ENCODE results near the gene GJA1. TPM values are rescaled to one million over a fixed set of nuclear protein-coding genes. Genes with fewer than 3 reads are reported as not detected.

GJA1 gene
- total RNA-seq, 1 experiment from 2014 or later: 15.2 TPM

- no peaks in the 10 kb centered on the region for H3K4me1 ChIP-seq (ENCODE audit: insufficient read depth, low read length)
- H3K9ac ChIP-seq (ENCODE audit: low read length): no peak overlapping the region
- no peak overlapping the region for H2AFZ ChIP-seq (ENCODE audit: low read length)
- H3F3A ChIP-seq (ENCODE audit: low read length, unreplicated experiment): no peaks in the 10 kb centered on the region
- H3K4me3 ChIP-seq (ENCODE audit: low read length): no peak overlapping the region
- no peaks in the 10 kb centered on the region for H3K27me3 ChIP-seq (ENCODE audit: low read length)
- DNase-seq: no peak
- ChIA-PET CTCF (no interaction called here), POLR2A (ENCODE audit: unreplicated experiment) (no interaction called here)
- BruUV-seq (replicated peaks): no TSS peak
- no peak for ATAC-seq
- TF ChIP-seq CTCF (conservative IDR thresholded peaks at IDR 0.05; ENCODE audit: low read depth, low read length) (no peak), EZH2 (IDR thresholded peaks at IDR 0.05; ENCODE audit: low read length, unreplicated experiment) (no peak), EZH2phosphoT487 (IDR thresholded peaks at IDR 0.05; ENCODE audit: borderline replicate concordance, low read length) (no peak)
- H3K36me3 ChIP-seq (ENCODE audit: low read depth, low read length): no peaks in the 10 kb centered on the region
- H3K27ac ChIP-seq (ENCODE audit: low read length): no peak overlapping the region
- H3K4me2 ChIP-seq (ENCODE audit: low read length): no peak overlapping the region
- H3K79me2 ChIP-seq (ENCODE audit: low read length): no peaks in the 10 kb centered on the region
- intact Hi-C loops (cut with micrococcal nuclease): no loop called here
- H4K20me1 ChIP-seq (ENCODE audit: low read length): no peaks in the 10 kb centered on the region
- no peaks in the 10 kb centered on the region for H3K9me2 ChIP-seq (replicated peaks; ENCODE audit: low read length)
- no peaks in the 10 kb centered on the region for H3K9me3 ChIP-seq (ENCODE audit: low read length)
Measured at GRCh38 chr6:121398127-121398526, 37.3 kb upstream of the GJA1 start.

- no peaks in the 10 kb centered on the region for H3K9me2 ChIP-seq (replicated peaks; ENCODE audit: low read length)
- ATAC-seq (no peak), DNase-seq (no peak)
- CTCF ChIA-PET: interaction anchor here (1.0 kb wide), 1 partner anchor 81 kb away, joined by 3 read pairs; no protein-coding TSS in a partner anchor
- H3K9me3 ChIP-seq (ENCODE audit: low read length): no peaks in the 10 kb centered on the region
- no peaks in the 10 kb centered on the region for H3F3A ChIP-seq (ENCODE audit: low read length, unreplicated experiment)
- intact Hi-C loops (cut with micrococcal nuclease): loop anchor here (1.0 to 2.0 kb wide), 2 partner anchors 81 to 345 kb away; no protein-coding TSS in a partner anchor
- no peak overlapping the region for H2AFZ ChIP-seq (ENCODE audit: low read length)
- no peak overlapping the region for H3K4me2 ChIP-seq (ENCODE audit: low read length)
- no TSS peak for BruUV-seq (replicated peaks)
- no peak overlapping the region for H3K27ac ChIP-seq (ENCODE audit: low read length)
- POLR2A ChIA-PET (ENCODE audit: unreplicated experiment): no interaction called here
- no peak overlapping the region for H3K4me3 ChIP-seq (ENCODE audit: low read length)
- H4K20me1 ChIP-seq (ENCODE audit: low read length): no peaks in the 10 kb centered on the region
- H3K36me3 ChIP-seq (ENCODE audit: low read depth, low read length): no peaks in the 10 kb centered on the region
- no peaks in the 10 kb centered on the region for H3K79me2 ChIP-seq (ENCODE audit: low read length)
- H3K4me1 ChIP-seq (ENCODE audit: insufficient read depth, low read length): no peaks in the 10 kb centered on the region
- H3K9ac ChIP-seq (ENCODE audit: low read length): no peak overlapping the region
- no peaks in the 10 kb centered on the region for H3K27me3 ChIP-seq (ENCODE audit: low read length)
- TF ChIP-seq EZH2phosphoT487 (IDR thresholded peaks at IDR 0.05; ENCODE audit: borderline replicate concordance, low read length): no peak
- TF ChIP-seq CTCF (conservative IDR thresholded peaks at IDR 0.05; ENCODE audit: low read depth, low read length): no peak
- TF ChIP-seq EZH2 (IDR thresholded peaks at IDR 0.05; ENCODE audit: low read length, unreplicated experiment): no peak
Measured at GRCh38 chr6:121399966-121400365, 35.5 kb upstream of the GJA1 start.

GRCh38 chr6:121403964-121404363 lies 31.5 kb upstream of the GJA1 start:
- CTCF ChIA-PET: no interaction called here
- POLR2A ChIA-PET (ENCODE audit: unreplicated experiment): no interaction called here
- ATAC-seq: no peak

More at GRCh38 chr6:121403964-121404363, 31.5 kb upstream of the GJA1 start:
- no peaks in the 10 kb centered on the region for H3K79me2 ChIP-seq (ENCODE audit: low read length)
- no peak overlapping the region for H3K9ac ChIP-seq (ENCODE audit: low read length)
- no peak overlapping the region for H3K27ac ChIP-seq (ENCODE audit: low read length)
- no peak overlapping the region for H3K4me3 ChIP-seq (ENCODE audit: low read length)
- no peaks in the 10 kb centered on the region for H4K20me1 ChIP-seq (ENCODE audit: low read length)
- H3K4me1 ChIP-seq (ENCODE audit: insufficient read depth, low read length): no peaks in the 10 kb centered on the region
- no peaks in the 10 kb centered on the region for H3K27me3 ChIP-seq (ENCODE audit: low read length)
- H3F3A ChIP-seq (ENCODE audit: low read length, unreplicated experiment): no peaks in the 10 kb centered on the region
- intact Hi-C loops (cut with micrococcal nuclease): no loop called here
- H2AFZ ChIP-seq (ENCODE audit: low read length): no peak overlapping the region
- H3K9me2 ChIP-seq (replicated peaks; ENCODE audit: low read length): no peaks in the 10 kb centered on the region
- no peak for TF ChIP-seq EZH2 (IDR thresholded peaks at IDR 0.05; ENCODE audit: low read length, unreplicated experiment)
- TF ChIP-seq CTCF (conservative IDR thresholded peaks at IDR 0.05; ENCODE audit: low read depth, low read length): no peak
- no peak for TF ChIP-seq EZH2phosphoT487 (IDR thresholded peaks at IDR 0.05; ENCODE audit: borderline replicate concordance, low read length)
- H3K9me3 ChIP-seq (ENCODE audit: low read length): no peaks in the 10 kb centered on the region
- DNase-seq: no peak
- BruUV-seq (replicated peaks): no TSS peak
- H3K36me3 ChIP-seq (ENCODE audit: low read depth, low read length): no peaks in the 10 kb centered on the region
- no peak overlapping the region for H3K4me2 ChIP-seq (ENCODE audit: low read length)

All from PC-3 (cell line).